Neural cell (in vitro differentiated cells): ENCODE data around the gene THEM4.

Experiments
- EP300 ChIP-seq: fragments of 450-650 bp; conservative IDR thresholded peaks from 2 replicates; pipeline ENCODE4 v1.6.1; 2014; ENCODE audit warnings: antibody characterized with exemption, mild to moderate bottlenecking, moderate library complexity; ENCODE audit not compliant: poor library complexity, severe bottlenecking
- EZH2 ChIP-seq: fragments of 200-600, 300-800 bp; shearing (Covaris generic), sonication (generic); IDR thresholded peaks from 2 replicates; pipeline ENCODE4 v1.6.1; 2014; ENCODE audit warnings: antibody characterized with exemption, low read length, borderline replicate concordance, mild to moderate bottlenecking; ENCODE audit not compliant: insufficient read depth, poor library complexity, severe bottlenecking
- MXI1 ChIP-seq: fragments of 450-650 bp; conservative IDR thresholded peaks from 2 replicates; pipeline ENCODE4 v1.6.1; 2014; ENCODE audit warnings: antibody characterized with exemption, mild to moderate bottlenecking; ENCODE audit not compliant: poor library complexity, severe bottlenecking
- POLR2AphosphoS5 ChIP-seq: IDR thresholded peaks from 2 replicates; pipeline ENCODE4 v1.6.1; 2012
- RAD21 ChIP-seq: fragments of 450-650 bp; conservative IDR thresholded peaks from 2 replicates; pipeline ENCODE4 v1.6.1; 2014; ENCODE audit warnings: antibody characterized with exemption, mild to moderate bottlenecking, moderate library complexity
- REST ChIP-seq: IDR thresholded peaks from 2 replicates; pipeline ENCODE4 v1.6.1; 2012; ENCODE audit warnings: borderline replicate concordance
- TAF1 ChIP-seq: IDR thresholded peaks from 2 replicates; pipeline ENCODE4 v1.6.1; 2012; ENCODE audit warnings: low read depth
- TF ChIP-seq, protein P1 (sequence below): fragments of 450-650 bp; IDR thresholded peaks from 2 replicates; pipeline ENCODE4 v1.5.1; 2014; ENCODE audit warnings: antibody characterized with exemption, mild to moderate bottlenecking, moderate library complexity; ENCODE audit not compliant: poor library complexity, severe bottlenecking

GRCh38 chr1:151838222-151839081 is 70.9 kb downstream of the THEM4 start:
- TF ChIP-seq, protein P1, sequence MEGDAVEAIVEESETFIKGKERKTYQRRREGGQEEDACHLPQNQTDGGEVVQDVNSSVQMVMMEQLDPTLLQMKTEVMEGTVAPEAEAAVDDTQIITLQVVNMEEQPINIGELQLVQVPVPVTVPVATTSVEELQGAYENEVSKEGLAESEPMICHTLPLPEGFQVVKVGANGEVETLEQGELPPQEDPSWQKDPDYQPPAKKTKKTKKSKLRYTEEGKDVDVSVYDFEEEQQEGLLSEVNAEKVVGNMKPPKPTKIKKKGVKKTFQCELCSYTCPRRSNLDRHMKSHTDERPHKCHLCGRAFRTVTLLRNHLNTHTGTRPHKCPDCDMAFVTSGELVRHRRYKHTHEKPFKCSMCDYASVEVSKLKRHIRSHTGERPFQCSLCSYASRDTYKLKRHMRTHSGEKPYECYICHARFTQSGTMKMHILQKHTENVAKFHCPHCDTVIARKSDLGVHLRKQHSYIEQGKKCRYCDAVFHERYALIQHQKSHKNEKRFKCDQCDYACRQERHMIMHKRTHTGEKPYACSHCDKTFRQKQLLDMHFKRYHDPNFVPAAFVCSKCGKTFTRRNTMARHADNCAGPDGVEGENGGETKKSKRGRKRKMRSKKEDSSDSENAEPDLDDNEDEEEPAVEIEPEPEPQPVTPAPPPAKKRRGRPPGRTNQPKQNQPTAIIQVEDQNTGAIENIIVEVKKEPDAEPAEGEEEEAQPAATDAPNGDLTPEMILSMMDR, result no peak
- no peak for TF ChIP-seq RAD21
- no peak for TF ChIP-seq REST
- TF ChIP-seq TAF1, result no peak
- TF ChIP-seq EZH2, result peak; percentile 76
- TF ChIP-seq EP300, result no peak
- TF ChIP-seq MXI1, result no peak
- TF ChIP-seq POLR2AphosphoS5, result no peak
